ENCODE results near the gene ZC2HC1C.

Gene ZC2HC1C, protein sequence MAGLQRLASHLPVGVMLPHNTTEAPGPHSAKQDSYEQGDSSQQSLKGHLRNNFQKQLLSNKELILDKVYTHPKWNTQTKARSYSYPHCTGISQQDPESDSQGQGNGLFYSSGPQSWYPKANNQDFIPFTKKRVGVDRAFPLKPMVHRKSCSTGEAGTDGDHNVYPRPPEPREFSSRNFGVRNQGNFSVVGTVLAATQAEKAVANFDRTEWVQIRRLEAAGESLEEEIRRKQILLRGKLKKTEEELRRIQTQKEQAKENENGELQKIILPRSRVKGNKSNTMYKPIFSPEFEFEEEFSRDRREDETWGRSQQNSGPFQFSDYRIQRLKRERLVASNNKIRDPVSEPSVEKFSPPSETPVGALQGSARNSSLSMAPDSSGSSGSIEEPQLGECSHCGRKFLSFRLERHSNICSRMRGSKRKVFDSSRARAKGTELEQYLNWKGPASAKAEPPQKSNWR

DNA sequence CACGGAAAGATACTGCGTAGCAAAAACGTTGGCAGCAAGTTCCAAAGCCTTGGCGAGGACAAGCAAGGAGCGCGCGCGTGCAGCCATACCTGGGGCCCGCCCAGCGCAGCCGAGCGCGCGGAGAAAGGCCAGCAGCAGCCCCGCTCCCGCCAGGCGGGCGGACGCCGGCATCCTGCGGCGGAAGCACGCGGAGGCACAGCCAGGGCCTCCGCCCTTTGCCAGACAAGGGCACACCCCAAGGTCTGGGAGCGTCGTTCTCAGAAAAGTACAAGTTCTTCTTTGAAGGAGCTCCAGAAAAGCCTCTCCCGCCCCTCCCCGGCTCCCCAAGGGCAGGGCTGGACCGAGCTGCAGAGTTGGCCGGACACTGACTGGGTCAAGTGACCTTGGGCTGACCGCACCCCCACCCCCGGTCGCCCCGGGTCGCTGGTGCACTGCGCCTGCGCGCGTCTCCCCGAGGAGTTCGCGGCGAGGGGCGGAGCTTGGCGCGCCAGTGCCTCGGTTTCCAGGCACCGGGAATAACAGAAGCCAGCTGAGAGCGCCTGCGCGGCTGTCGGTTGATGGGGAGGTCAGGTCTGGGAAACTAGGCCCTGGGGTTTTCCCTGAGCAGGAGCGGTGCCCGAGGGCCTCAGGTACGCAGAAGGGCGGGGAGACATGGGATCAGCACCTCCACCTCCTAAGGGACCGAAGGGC lies at the start of gene ZC2HC1C:
Gene ZC2HC1C, plus strand, starts transcription at position 521 of the 690 bp plus-strand sequence. CDS start 933 bp downstream, outside the sequence.
- Histone ChIP-seq H3K4me3 (ENCODE audit: low read length) (peak within 1 kb of the TSS; percentile 79), H3K36me3 (ENCODE audit: control insufficient read depth, low read length) (no peaks in the 10 kb centered on the region), H3K27me3 (ENCODE audit: control insufficient read depth, low read length) (0 out of 2 replicates have a peak, but pooled peaks cover 2% of the 10 kb centered on the region), H4K20me1 (ENCODE audit: control insufficient read depth, insufficient read depth, low read depth, low read length) (no peaks in the 10 kb centered on the region), H3K79me2 (ENCODE audit: control insufficient read depth, low read length) (peaks cover 8% of the 10 kb centered on the region), H3K4me1 (ENCODE audit: control insufficient read depth, low read length) (peaks cover 28% of the 10 kb centered on the region), H3K27ac (ENCODE audit: low read depth, low read length) (peak within 1 kb of the TSS; percentile 17), H3K9me3 (ENCODE audit: control insufficient read depth, insufficient read depth, low read length) (no peaks in the 10 kb centered on the region), H3K9me2 (replicated peaks; ENCODE audit: control insufficient read depth, low read length) (no peaks in the 10 kb centered on the region), H3F3A (ENCODE audit: control insufficient read depth, insufficient read depth) (peaks cover 6% of the 10 kb centered on the region), H3K4me2 (ENCODE audit: low read length) (peak within 1 kb of the TSS; percentile 92)
- no peak for TF ChIP-seq EZH2phosphoT487 (IDR thresholded peaks at IDR 0.05; ENCODE audit: borderline replicate concordance, low read length)
- TF ChIP-seq CTCF (IDR thresholded peaks at IDR 0.05; ENCODE audit: low read depth, low read length, poor library complexity, severe bottlenecking), result no peak

DNA sequence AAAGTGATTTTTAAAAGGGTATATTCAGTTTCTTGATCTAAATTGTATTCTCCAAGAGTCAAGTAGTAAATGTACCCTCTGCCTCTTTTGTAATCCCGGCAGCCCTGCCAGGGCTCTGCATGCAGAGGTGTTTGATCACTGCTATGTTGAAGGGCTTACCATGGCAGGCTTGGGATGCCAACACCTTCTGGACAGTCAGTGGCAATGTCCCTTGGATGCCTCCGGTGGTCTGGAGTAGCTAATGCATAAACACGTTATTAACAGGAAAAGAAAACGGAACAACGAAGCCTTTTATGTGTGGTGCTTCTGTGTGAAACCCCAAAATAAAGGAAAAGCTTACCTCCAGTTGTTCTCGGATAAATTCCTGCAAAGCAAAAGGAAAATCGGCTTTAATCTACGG lies 46.8 kb upstream of the ZC2HC1C start:
- no peak overlapping the region for H3K4me2 ChIP-seq (ENCODE audit: low read length)
- no peaks in the 10 kb centered on the region for H3K9me2 ChIP-seq (replicated peaks; ENCODE audit: control insufficient read depth, low read length)
- no peaks in the 10 kb centered on the region for H3K79me2 ChIP-seq (ENCODE audit: control insufficient read depth, low read length)
- no peaks in the 10 kb centered on the region for H3K27me3 ChIP-seq (ENCODE audit: control insufficient read depth, low read length)
- peaks cover 56% of the 10 kb centered on the region for H3K36me3 ChIP-seq (ENCODE audit: control insufficient read depth, low read length)
- H3K27ac ChIP-seq (ENCODE audit: low read depth, low read length), result no peak overlapping the region
- H3K4me3 ChIP-seq (ENCODE audit: low read length), result no peak overlapping the region
- TF ChIP-seq CTCF (IDR thresholded peaks at IDR 0.05; ENCODE audit: low read depth, low read length, poor library complexity, severe bottlenecking) (peak; percentile 39), EZH2phosphoT487 (IDR thresholded peaks at IDR 0.05; ENCODE audit: borderline replicate concordance, low read length) (no peak)
- no peaks in the 10 kb centered on the region for H4K20me1 ChIP-seq (ENCODE audit: control insufficient read depth, insufficient read depth, low read depth, low read length)
- H3K4me1 ChIP-seq (ENCODE audit: control insufficient read depth, low read length), result no peaks in the 10 kb centered on the region
- H3K9me3 ChIP-seq (ENCODE audit: control insufficient read depth, insufficient read depth, low read length), result no peaks in the 10 kb centered on the region
- 0 out of 2 replicates have a peak, but pooled peaks cover 5% of the 10 kb centered on the region for H3F3A ChIP-seq (ENCODE audit: control insufficient read depth, insufficient read depth)

GRCh38 chr14:75023108-75023507 lies 46.3 kb upstream of the ZC2HC1C start:
- H3K36me3 ChIP-seq (ENCODE audit: control insufficient read depth, low read length), result peaks cover 55% of the 10 kb centered on the region
- no peak overlapping the region for H3K4me3 ChIP-seq (ENCODE audit: low read length)
- H3K9me2 ChIP-seq (replicated peaks; ENCODE audit: control insufficient read depth, low read length), result no peaks in the 10 kb centered on the region
- TF ChIP-seq CTCF (IDR thresholded peaks at IDR 0.05; ENCODE audit: low read depth, low read length, poor library complexity, severe bottlenecking), result no peak
- no peak for TF ChIP-seq EZH2phosphoT487 (IDR thresholded peaks at IDR 0.05; ENCODE audit: borderline replicate concordance, low read length)
- no peaks in the 10 kb centered on the region for H3K27me3 ChIP-seq (ENCODE audit: control insufficient read depth, low read length)
- no peaks in the 10 kb centered on the region for H3K79me2 ChIP-seq (ENCODE audit: control insufficient read depth, low read length)
- H3K27ac ChIP-seq (ENCODE audit: low read depth, low read length), result no peak overlapping the region
- no peaks in the 10 kb centered on the region for H3K4me1 ChIP-seq (ENCODE audit: control insufficient read depth, low read length)
- H3F3A ChIP-seq (ENCODE audit: control insufficient read depth, insufficient read depth), result 0 out of 2 replicates have a peak, but pooled peaks cover 5% of the 10 kb centered on the region
- no peaks in the 10 kb centered on the region for H3K9me3 ChIP-seq (ENCODE audit: control insufficient read depth, insufficient read depth, low read length)
- no peaks in the 10 kb centered on the region for H4K20me1 ChIP-seq (ENCODE audit: control insufficient read depth, insufficient read depth, low read depth, low read length)
- H3K4me2 ChIP-seq (ENCODE audit: low read length), result no peak overlapping the region
